GM12878 (cell line): ENCODE data around the gene ANKRD34A.

ENCODE experiments used
- CBX5 ChIP-seq: sonication (generic); IDR thresholded peaks from 2 replicates; pipeline ENCODE4 v1.6.1; 2016; ENCODE audit warnings: low read depth, moderate library complexity, mild to moderate bottlenecking, inconsistent platforms
- GATAD2B ChIP-seq: fragments of 450-650 bp; conservative IDR thresholded peaks from 2 replicates; pipeline ENCODE4 v1.6.1; 2017; ENCODE audit warnings: low read depth, mild to moderate bottlenecking, moderate library complexity
- IKZF1 ChIP-seq: fragments of 450-650 bp; conservative IDR thresholded peaks from 2 replicates; pipeline ENCODE4 v1.6.1; 2017; ENCODE audit warnings: antibody characterized with exemption, mild to moderate bottlenecking
- POLR2A ChIP-seq: IDR thresholded peaks from 2 replicates; pipeline ENCODE4 v1.6.1; 2011; ENCODE audit warnings: low read depth, mild to moderate bottlenecking, low read length
- RBBP5 ChIP-seq: fragments of 200-600 bp; sonication (generic); conservative IDR thresholded peaks from 2 replicates; pipeline ENCODE4 v1.6.1; 2016
- SMAD5 ChIP-seq: IDR thresholded peaks from 2 replicates; pipeline ENCODE4 v1.6.1; 2016; ENCODE audit warnings: antibody characterized with exemption, low read depth
- YY1 ChIP-seq: IDR thresholded peaks from 2 replicates; pipeline ENCODE4 v1.6.1; 2011; ENCODE audit warnings: low read depth, mild to moderate bottlenecking, low read length
- ZNF384 ChIP-seq: IDR thresholded peaks from 2 replicates; pipeline ENCODE4 v1.6.1; 2012; ENCODE audit warnings: low read depth, mild to moderate bottlenecking, low read length, improper control_type of control experiment, borderline replicate concordance
- TF ChIP-seq, protein P1 (sequence below), 3 experiments: IDR thresholded peaks in 2 of 3; conservative IDR thresholded peaks in 1 of 3; 2 replicates each; pipeline ENCODE4 v1.5.1; 2011; ENCODE audit warnings: low read depth in 3 of 3, low read length in 3 of 3, mild to moderate bottlenecking in 3 of 3, control low read depth in 2 of 3, moderate library complexity in 2 of 3, inconsistent platforms in 1 of 3, mixed read lengths in 1 of 3; ENCODE audit not compliant: control insufficient read depth in 2 of 3, insufficient read depth in 1 of 3; ENCODE audit errors: extremely low read depth in 1 of 3
- TF ChIP-seq, protein P2 (sequence below): fragments of 450-650 bp; formaldehyde crosslinking; IDR thresholded peaks from 2 replicates; pipeline ENCODE4 v1.4.0; 2020; ENCODE audit warnings: mild to moderate bottlenecking, moderate library complexity

DNA sequence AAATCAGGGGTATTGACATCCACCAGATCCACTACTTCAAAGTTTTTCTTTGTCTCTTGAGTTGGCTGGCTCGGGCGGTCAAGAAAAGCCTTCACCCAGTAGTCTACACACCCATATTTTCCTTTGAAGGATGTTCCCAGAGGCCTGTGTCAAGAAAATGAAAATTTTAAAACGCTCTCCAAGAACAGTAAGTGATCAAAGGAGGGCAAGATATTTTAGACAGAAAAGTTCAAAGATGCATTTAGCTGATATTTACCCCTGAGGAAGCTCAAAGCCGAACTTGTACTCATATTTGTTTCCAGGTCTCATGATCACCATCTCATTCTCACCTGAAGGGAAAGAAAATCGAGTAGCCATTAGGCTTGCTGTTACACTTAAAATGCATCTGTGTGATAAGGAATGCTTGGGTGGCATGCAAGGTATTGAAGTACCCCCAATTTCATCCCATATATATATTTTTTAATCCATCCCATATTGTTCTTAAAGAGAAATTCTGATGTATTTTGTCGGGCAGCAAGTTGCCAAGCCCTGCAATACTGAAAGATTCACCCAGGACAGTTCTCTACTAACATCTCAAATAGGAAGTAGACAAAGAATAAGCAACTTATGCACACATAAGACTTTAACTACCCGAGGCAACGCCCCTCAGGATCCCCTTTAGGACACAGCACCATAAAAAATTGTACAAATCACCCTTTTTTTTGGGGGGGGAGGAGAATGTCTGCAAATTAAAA, 30.9 kb upstream of the ANKRD34A start:
- TF ChIP-seq YY1 (no peak), GATAD2B (no peak), ZNF384 (no peak), IKZF1 (no peak), SMAD5 (peak; percentile 46; the same call in 1 of the 2 replicates), RBBP5 (no peak), CBX5 (no peak), POLR2A (no peak)
- TF ChIP-seq, protein P1, sequence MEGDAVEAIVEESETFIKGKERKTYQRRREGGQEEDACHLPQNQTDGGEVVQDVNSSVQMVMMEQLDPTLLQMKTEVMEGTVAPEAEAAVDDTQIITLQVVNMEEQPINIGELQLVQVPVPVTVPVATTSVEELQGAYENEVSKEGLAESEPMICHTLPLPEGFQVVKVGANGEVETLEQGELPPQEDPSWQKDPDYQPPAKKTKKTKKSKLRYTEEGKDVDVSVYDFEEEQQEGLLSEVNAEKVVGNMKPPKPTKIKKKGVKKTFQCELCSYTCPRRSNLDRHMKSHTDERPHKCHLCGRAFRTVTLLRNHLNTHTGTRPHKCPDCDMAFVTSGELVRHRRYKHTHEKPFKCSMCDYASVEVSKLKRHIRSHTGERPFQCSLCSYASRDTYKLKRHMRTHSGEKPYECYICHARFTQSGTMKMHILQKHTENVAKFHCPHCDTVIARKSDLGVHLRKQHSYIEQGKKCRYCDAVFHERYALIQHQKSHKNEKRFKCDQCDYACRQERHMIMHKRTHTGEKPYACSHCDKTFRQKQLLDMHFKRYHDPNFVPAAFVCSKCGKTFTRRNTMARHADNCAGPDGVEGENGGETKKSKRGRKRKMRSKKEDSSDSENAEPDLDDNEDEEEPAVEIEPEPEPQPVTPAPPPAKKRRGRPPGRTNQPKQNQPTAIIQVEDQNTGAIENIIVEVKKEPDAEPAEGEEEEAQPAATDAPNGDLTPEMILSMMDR (IDR thresholded peaks at IDR 0.05 in 2 of 3, conservative IDR thresholded peaks at IDR 0.05 in 1 of 3; ENCODE audit: control insufficient read depth in 2 of 3, extremely low read depth in 1 of 3, insufficient read depth in 1 of 3, low read depth in 3 of 3, low read length in 3 of 3), result no peak
- TF ChIP-seq, protein P2, sequence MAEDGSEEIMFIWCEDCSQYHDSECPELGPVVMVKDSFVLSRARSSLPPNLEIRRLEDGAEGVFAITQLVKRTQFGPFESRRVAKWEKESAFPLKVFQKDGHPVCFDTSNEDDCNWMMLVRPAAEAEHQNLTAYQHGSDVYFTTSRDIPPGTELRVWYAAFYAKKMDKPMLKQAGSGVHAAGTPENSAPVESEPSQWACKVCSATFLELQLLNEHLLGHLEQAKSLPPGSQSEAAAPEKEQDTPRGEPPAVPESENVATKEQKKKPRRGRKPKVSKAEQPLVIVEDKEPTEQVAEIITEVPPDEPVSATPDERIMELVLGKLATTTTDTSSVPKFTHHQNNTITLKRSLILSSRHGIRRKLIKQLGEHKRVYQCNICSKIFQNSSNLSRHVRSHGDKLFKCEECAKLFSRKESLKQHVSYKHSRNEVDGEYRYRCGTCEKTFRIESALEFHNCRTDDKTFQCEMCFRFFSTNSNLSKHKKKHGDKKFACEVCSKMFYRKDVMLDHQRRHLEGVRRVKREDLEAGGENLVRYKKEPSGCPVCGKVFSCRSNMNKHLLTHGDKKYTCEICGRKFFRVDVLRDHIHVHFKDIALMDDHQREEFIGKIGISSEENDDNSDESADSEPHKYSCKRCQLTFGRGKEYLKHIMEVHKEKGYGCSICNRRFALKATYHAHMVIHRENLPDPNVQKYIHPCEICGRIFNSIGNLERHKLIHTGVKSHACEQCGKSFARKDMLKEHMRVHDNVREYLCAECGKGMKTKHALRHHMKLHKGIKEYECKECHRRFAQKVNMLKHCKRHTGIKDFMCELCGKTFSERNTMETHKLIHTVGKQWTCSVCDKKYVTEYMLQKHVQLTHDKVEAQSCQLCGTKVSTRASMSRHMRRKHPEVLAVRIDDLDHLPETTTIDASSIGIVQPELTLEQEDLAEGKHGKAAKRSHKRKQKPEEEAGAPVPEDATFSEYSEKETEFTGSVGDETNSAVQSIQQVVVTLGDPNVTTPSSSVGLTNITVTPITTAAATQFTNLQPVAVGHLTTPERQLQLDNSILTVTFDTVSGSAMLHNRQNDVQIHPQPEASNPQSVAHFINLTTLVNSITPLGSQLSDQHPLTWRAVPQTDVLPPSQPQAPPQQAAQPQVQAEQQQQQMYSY (CRISPR knock-in tag), result no peak
